Kidney glomerular epithelial cell (primary cell): ENCODE data around the gene GJA10.
"Not testable (repeated sequence)": the region's sequence is repeated elsewhere in the genome, so short reads cannot be mapped to it uniquely, and the experiment has no call there.

ENCODE experiments used
- DNase-seq: peaks from one replicate; lab custom pipeline; 2025; lab: John Stamatoyannopoulos, UW

GJA10 gene

GRCh38 chr6:89894169-89894568, at the start of gene GJA10:
Gene GJA10, plus strand, starts transcription at chr6:89894469. Its CDS starts 0 bp downstream, at chr6:89894469.
- no peak for DNase-seq

- DNase-seq: not testable (repeated sequence)
Observed at GRCh38 chr6:89847513-89847912, 46.8 kb upstream of the GJA10 start.

GRCh38 chr6:89853068-89853467, 41.2 kb upstream of the GJA10 start:
- peak; percentile 23 for DNase-seq

GRCh38 chr6:89858041-89858440, 36.2 kb upstream of the GJA10 start:
- DNase-seq: no peak

GRCh38 chr6:89859744-89860143, 34.5 kb upstream of the GJA10 start:
- no peak for DNase-seq

GRCh38 chr6:89862273-89862672, 32.0 kb upstream of the GJA10 start:
- no peak for DNase-seq

- no peak for DNase-seq
Observed at GRCh38 chr6:89862698-89863097, 31.6 kb upstream of the GJA10 start.

GRCh38 chr6:89866024-89866678, 28.1 kb upstream of the GJA10 start:
- no peak for DNase-seq

GRCh38 chr6:89873721-89874120, 20.5 kb upstream of the GJA10 start:
- DNase-seq: no peak

GRCh38 chr6:89874438-89874837, 19.8 kb upstream of the GJA10 start:
- DNase-seq: no peak

- DNase-seq: no peak
Observed at GRCh38 chr6:89886378-89887120, 7.7 kb upstream of the GJA10 start.

- DNase-seq: no peak
Observed at GRCh38 chr6:89887452-89888137, 6.7 kb upstream of the GJA10 start.

GRCh38 chr6:89888138-89888514, 6.1 kb upstream of the GJA10 start:
- DNase-seq: no peak

- DNase-seq: no peak
Observed at GRCh38 chr6:89888871-89889270, 5.4 kb upstream of the GJA10 start.

GRCh38 chr6:89890845-89891528, 3.3 kb upstream of the GJA10 start:
- DNase-seq: not testable (repeated sequence)

- not testable (repeated sequence) for DNase-seq
Observed at GRCh38 chr6:89892577-89892976, 1.7 kb upstream of the GJA10 start.

- DNase-seq: peak; percentile 72
Observed at GRCh38 chr6:89895276-89895874, 1.1 kb downstream of the GJA10 start.

GRCh38 chr6:89910001-89910901, 16.0 kb downstream of the GJA10 start:
- DNase-seq: not testable (repeated sequence)

- no peak for DNase-seq
Observed at GRCh38 chr6:89910902-89911240, 16.6 kb downstream of the GJA10 start.

- DNase-seq: no peak
Observed at GRCh38 chr6:89916136-89916920, 22.1 kb downstream of the GJA10 start.
